Mesendoderm (in vitro differentiated cells): ENCODE measurements around the gene NUSAP1.
A peak's percentile ranks its signal among the peaks of the same experiment; 100 is the strongest.
"Not testable (repeated sequence)": the region's sequence is repeated elsewhere in the genome, so short reads cannot be mapped to it uniquely, and the experiment has no call there.

Experiments
- DNase-seq: peaks from one replicate; pipeline ENCODE4 v3.0.0; 2013
- H2AK5ac ChIP-seq: 2 replicates; pipeline ENCODE4 v1.6.1; 2013; ENCODE audit warnings: low read length, inconsistent platforms
- H2BK120ac ChIP-seq: 2 replicates; pipeline ENCODE4 v1.6.1; 2013; ENCODE audit warnings: low read depth, mild to moderate bottlenecking, low read length, moderate library complexity, mixed read lengths
- H2BK15ac ChIP-seq: replicated peaks from 2 replicates; pipeline ENCODE4 v1.6.1; 2013; ENCODE audit warnings: low read depth, mild to moderate bottlenecking, moderate library complexity
- H2BK5ac ChIP-seq: 2 replicates; pipeline ENCODE4 v1.6.1; 2013; ENCODE audit warnings: low read length, inconsistent platforms
- H3K18ac ChIP-seq: 2 replicates; pipeline ENCODE4 v1.6.1; 2013; ENCODE audit warnings: mild to moderate bottlenecking, low read length, mixed read lengths
- H3K23ac ChIP-seq: one replicate; pipeline ENCODE4 v1.6.1; 2013; ENCODE audit warnings: low read length
- H3K27ac ChIP-seq: 2 replicates; pipeline ENCODE4 v1.5.1; 2013; ENCODE audit warnings: low read depth, mild to moderate bottlenecking, inconsistent platforms, low read length, moderate library complexity
- H3K27me3 ChIP-seq: 2 replicates; pipeline ENCODE4 v1.6.1; 2013; ENCODE audit warnings: low read length, control low read depth, mild to moderate bottlenecking, inconsistent platforms; ENCODE audit not compliant: insufficient read depth, poor library complexity
- H3K36me3 ChIP-seq: 2 replicates; pipeline ENCODE4 v1.6.1; 2013; ENCODE audit warnings: low read length, inconsistent platforms; ENCODE audit not compliant: control insufficient read depth, insufficient read depth
- H3K4ac ChIP-seq: one replicate; pipeline ENCODE4 v1.6.1; 2013; ENCODE audit warnings: low read depth, mild to moderate bottlenecking, low read length, moderate library complexity
- H3K4me1 ChIP-seq: 2 replicates; pipeline ENCODE4 v1.6.1; 2013; ENCODE audit warnings: low read depth, low read length, inconsistent platforms; ENCODE audit not compliant: control insufficient read depth
- H3K4me2 ChIP-seq: 2 replicates; pipeline ENCODE4 v1.6.1; 2013; ENCODE audit warnings: low read length
- H3K4me3 ChIP-seq: 2 replicates; pipeline ENCODE4 v1.5.1; 2013; ENCODE audit warnings: mild to moderate bottlenecking, low read length
- H3K56ac ChIP-seq: one replicate; pipeline ENCODE4 v1.6.1; 2013; ENCODE audit warnings: low read length
- H3K79me1 ChIP-seq: 2 replicates; pipeline ENCODE4 v1.6.1; 2013; ENCODE audit warnings: low read length, inconsistent platforms
- H3K79me2 ChIP-seq: 2 replicates; pipeline ENCODE4 v1.6.1; 2013; ENCODE audit warnings: mild to moderate bottlenecking, low read length; ENCODE audit not compliant: control insufficient read depth, insufficient read depth
- H3K9ac ChIP-seq: 2 replicates; pipeline ENCODE4 v1.6.1; 2013; ENCODE audit warnings: low read length, inconsistent platforms
- H4K5ac ChIP-seq: one replicate; pipeline ENCODE4 v1.6.1; 2013; ENCODE audit warnings: low read length
- H4K8ac ChIP-seq: one replicate; pipeline ENCODE4 v1.6.1; 2013; ENCODE audit warnings: low read depth, mild to moderate bottlenecking, control low read depth, low read length, moderate library complexity
- WGBS: extraction: QIAGEN DNeasy Blood & Tissue Kit; methylation state at CpG from one replicate; pipeline ENCODE4 v1.1.7; 2013; ENCODE audit warnings: low lambda C conversion rate, missing lambda C conversion rate; ENCODE audit not compliant: insufficient coverage; ENCODE audit errors: extremely low coverage; 5-methylcytosine and 5-hydroxymethylcytosine counted together

NUSAP1 gene

DNA sequence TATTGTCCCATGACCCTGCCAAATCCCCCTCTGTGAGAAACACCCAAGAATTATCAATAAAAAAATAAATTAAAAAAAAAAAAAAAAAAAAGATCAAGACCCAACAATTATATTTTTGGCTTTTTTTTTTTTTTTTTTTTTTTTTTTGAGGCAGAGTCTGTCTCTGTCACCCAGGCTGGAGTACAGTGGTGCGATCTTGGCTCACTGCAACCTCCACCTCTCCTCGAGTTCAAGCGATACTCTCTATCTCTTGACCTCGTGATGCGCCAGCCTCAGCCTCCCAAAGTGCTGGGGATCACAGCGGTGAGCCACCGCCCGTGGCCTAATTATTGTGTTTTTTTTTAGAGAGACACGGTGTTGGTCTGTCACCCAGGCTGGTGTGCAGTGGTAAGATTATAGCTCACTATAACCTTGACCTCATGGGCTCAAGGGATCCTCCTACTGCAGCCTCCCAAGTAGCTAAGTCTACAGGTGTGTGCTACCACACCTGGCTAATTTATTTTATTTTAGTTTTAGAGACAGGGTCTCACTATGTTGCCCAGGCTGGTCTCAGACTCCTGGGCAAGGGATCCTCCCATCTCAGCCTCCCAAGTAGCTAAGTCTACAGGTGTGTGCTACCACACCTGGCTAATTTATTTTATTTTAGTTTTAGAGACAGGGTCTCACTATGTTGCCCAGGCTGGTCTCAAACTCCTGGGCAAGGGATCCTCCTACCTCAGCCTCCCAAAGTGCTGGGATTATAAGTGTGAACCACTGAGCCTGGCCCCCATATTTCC is 51.5 kb downstream of the NUSAP1 start:
- DNase-seq, H3K4me1 ChIP-seq, H3K9ac ChIP-seq, H2BK120ac ChIP-seq, H2BK5ac ChIP-seq, H3K4me2 ChIP-seq, H3K23ac ChIP-seq, H3K36me3 ChIP-seq, H3K27me3 ChIP-seq, H2BK15ac ChIP-seq, H3K79me2 ChIP-seq, H3K4me3 ChIP-seq, H4K5ac ChIP-seq, H3K56ac ChIP-seq, H3K27ac ChIP-seq, H3K4ac ChIP-seq, H2AK5ac ChIP-seq, H3K79me1 ChIP-seq, H3K18ac ChIP-seq, H4K8ac ChIP-seq: not testable (repeated sequence)
- WGBS, result no CpG with 5 or more reads among the region's 9 CpGs

DNA sequence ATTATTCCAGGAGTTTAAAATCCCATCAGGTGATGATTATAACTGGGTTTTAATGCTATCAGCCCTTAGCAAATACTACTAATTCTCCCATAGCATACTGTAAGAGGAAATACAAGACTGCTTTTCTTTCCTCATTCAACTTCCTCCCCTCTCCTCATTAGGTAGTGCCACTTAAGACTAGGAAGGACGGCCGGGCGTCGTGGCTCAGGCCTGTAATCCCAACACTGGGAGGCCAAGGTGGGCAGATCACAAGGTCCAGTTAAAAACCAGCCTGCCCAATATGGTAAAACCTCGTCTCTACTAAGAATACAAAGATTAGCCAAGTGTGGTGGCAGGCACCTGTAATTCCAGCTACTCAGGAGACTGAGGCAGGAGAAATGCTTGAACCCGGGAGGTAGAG is 55.0 kb downstream of the NUSAP1 start:
- no peaks in the 10 kb centered on the region for H3K27me3 ChIP-seq
- no peak overlapping the region for H4K5ac ChIP-seq
- no peak overlapping the region for H3K4ac ChIP-seq
- H3K4me3 ChIP-seq, result no peak overlapping the region
- no peak overlapping the region for H2BK5ac ChIP-seq
- WGBS, result no CpG with 5 or more reads among the region's 6 CpGs
- H2BK15ac ChIP-seq, result no peak overlapping the region
- no peaks in the 10 kb centered on the region for H3K36me3 ChIP-seq
- H3K9ac ChIP-seq, result no peak overlapping the region
- no peak overlapping the region for H2AK5ac ChIP-seq
- H3K27ac ChIP-seq, result no peak overlapping the region
- no peaks in the 10 kb centered on the region for H3K79me2 ChIP-seq
- no peak overlapping the region for H3K23ac ChIP-seq
- no peak overlapping the region for H3K4me2 ChIP-seq
- no peak for DNase-seq
- H4K8ac ChIP-seq, result no peak overlapping the region
- no peak overlapping the region for H3K56ac ChIP-seq
- H2BK120ac ChIP-seq, result no peak overlapping the region
- no peaks in the 10 kb centered on the region for H3K79me1 ChIP-seq
- no peak overlapping the region for H3K18ac ChIP-seq
- H3K4me1 ChIP-seq, result no peaks in the 10 kb centered on the region

DNA sequence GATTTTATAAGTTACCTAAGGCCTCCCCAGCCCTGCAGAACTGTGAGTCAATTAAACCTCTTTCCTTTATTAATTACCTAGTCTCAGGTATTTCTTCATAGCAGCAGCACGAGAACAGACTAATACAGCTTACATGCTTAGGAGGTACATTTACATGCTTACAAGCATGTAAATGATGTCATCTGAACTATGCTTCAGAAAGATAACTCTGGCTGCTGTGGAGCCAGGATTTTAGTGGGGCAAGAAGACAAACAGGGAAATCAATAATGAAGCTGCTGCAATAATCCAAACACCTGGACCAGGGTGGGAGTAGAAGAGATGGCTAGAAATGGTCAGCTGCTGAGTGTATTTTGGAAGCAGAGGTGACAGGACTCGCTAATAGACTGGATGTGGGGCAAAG is 60.0 kb downstream of the NUSAP1 start:
- Histone ChIP-seq H3K36me3 (no peaks in the 10 kb centered on the region), H3K9ac (no peak overlapping the region), H2BK15ac (no peak overlapping the region), H2BK5ac (no peak overlapping the region), H3K18ac (no peak overlapping the region), H2BK120ac (no peak overlapping the region), H3K4ac (no peak overlapping the region), H4K5ac (no peak overlapping the region), H2AK5ac (no peak overlapping the region), H3K4me2 (no peak overlapping the region), H3K4me1 (no peaks in the 10 kb centered on the region), H3K23ac (no peak overlapping the region), H3K79me2 (no peaks in the 10 kb centered on the region), H4K8ac (no peak overlapping the region), H3K4me3 (no peak overlapping the region), H3K56ac (no peak overlapping the region), H3K27me3 (no peaks in the 10 kb centered on the region), H3K79me1 (no peaks in the 10 kb centered on the region), H3K27ac (no peak overlapping the region)
- no peak for DNase-seq
- WGBS, result no CpG with 5 or more reads among the region's 2 CpGs

DNA sequence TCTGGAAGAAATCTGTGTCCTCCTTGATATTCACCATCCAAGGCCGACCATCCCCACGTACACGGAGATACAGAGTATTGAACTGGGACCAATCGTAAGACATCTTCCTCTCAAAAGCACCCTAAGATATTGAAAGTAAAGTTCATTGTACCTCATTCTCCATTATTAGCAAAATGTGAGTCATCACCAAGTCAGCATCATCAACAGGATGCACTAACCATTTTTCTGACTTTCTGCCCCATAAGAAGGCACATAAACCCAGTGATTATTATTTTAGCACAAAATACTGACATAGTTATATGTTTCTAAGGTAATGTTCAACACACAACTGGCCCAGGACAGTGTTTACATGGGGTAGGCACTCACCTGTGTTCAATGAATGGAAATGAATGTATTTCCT is 62.2 kb downstream of the NUSAP1 start:
- Histone ChIP-seq H2BK15ac (no peak overlapping the region), H2BK5ac (no peak overlapping the region), H3K4ac (no peak overlapping the region), H3K18ac (no peak overlapping the region), H3K4me3 (no peak overlapping the region), H3K27ac (no peak overlapping the region), H4K8ac (no peak overlapping the region), H2AK5ac (no peak overlapping the region), H2BK120ac (no peak overlapping the region), H3K4me2 (no peak overlapping the region), H3K27me3 (no peaks in the 10 kb centered on the region), H3K36me3 (no peaks in the 10 kb centered on the region), H3K79me2 (no peaks in the 10 kb centered on the region), H3K79me1 (no peaks in the 10 kb centered on the region), H3K56ac (no peak overlapping the region), H3K23ac (no peak overlapping the region), H3K4me1 (no peaks in the 10 kb centered on the region), H3K9ac (no peak overlapping the region), H4K5ac (no peak overlapping the region)
- WGBS, result no CpG with 5 or more reads among the region's 4 CpGs
- no peak for DNase-seq

DNA sequence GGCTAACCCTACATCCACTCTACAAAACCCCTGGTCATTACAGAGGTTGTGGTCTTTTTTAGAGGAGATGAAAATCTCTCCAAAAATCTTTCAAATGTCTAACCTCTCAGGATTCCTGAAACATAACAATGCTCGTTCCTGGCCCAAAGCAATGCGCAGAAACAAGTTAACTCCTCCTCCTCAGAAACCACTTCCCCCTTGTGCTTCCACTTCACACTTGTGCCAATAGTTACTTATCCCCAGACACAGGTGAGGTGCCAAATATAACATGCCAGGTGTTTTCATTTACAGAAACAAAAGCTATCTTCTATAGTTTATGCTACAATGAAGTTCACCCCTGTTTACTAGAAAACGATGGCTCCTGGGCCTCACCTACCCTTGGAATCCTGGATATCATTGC is 63.4 kb downstream of the NUSAP1 start:
- no peak overlapping the region for H3K4me3 ChIP-seq
- no peak overlapping the region for H3K27ac ChIP-seq
- H3K79me2 ChIP-seq, result no peaks in the 10 kb centered on the region
- H3K36me3 ChIP-seq, result no peaks in the 10 kb centered on the region
- no peak overlapping the region for H4K8ac ChIP-seq
- no peak overlapping the region for H3K9ac ChIP-seq
- H3K4me2 ChIP-seq, result no peak overlapping the region
- no peak for DNase-seq
- H3K18ac ChIP-seq, result no peak overlapping the region
- H3K4me1 ChIP-seq, result no peaks in the 10 kb centered on the region
- H2AK5ac ChIP-seq, result no peak overlapping the region
- no peak overlapping the region for H2BK15ac ChIP-seq
- no CpG with 5 or more reads among the region's 3 CpGs for WGBS
- no peak overlapping the region for H3K23ac ChIP-seq
- H2BK120ac ChIP-seq, result no peak overlapping the region
- H3K79me1 ChIP-seq, result no peaks in the 10 kb centered on the region
- H4K5ac ChIP-seq, result no peak overlapping the region
- no peak overlapping the region for H3K4ac ChIP-seq
- no peaks in the 10 kb centered on the region for H3K27me3 ChIP-seq
- H3K56ac ChIP-seq, result no peak overlapping the region
- H2BK5ac ChIP-seq, result no peak overlapping the region

DNA sequence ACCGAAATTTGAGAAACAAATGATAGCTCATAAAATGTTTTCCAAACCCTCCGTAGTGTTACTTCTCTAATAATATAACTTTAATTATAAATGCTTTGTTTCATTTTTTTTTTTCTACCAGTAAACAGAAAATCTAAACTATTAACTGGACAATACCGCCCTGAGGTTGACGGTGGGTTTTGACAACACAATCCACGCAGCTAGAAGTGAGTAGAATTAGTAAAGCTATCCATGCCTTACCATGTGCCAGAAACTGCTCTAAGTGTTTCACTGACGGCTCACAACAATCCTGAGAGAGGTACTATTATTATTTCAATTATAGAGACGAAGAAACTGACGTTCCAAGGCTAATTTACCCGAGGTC is 69.2 kb downstream of the NUSAP1 start:
- 100% methylated on average over 1 of the region's 9 CpGs for WGBS
- H2BK120ac ChIP-seq, result no peak overlapping the region
- H3K18ac ChIP-seq, result peak overlapping the region; percentile 71
- H3K79me1 ChIP-seq, result no peaks in the 10 kb centered on the region
- DNase-seq, result no peak
- H2BK15ac ChIP-seq, result no peak overlapping the region
- no peak overlapping the region for H3K27ac ChIP-seq
- no peaks in the 10 kb centered on the region for H3K4me1 ChIP-seq
- H4K8ac ChIP-seq, result no peak overlapping the region
- H3K27me3 ChIP-seq, result no peaks in the 10 kb centered on the region
- peak overlapping the region; percentile 91 for H3K9ac ChIP-seq
- H3K56ac ChIP-seq, result peak overlapping the region; percentile 97
- H4K5ac ChIP-seq, result peak overlapping the region; percentile 15
- no peaks in the 10 kb centered on the region for H3K36me3 ChIP-seq
- no peak overlapping the region for H2AK5ac ChIP-seq
- H2BK5ac ChIP-seq, result no peak overlapping the region
- peak overlapping the region; percentile 79 for H3K4me2 ChIP-seq
- no peaks in the 10 kb centered on the region for H3K79me2 ChIP-seq
- peak overlapping the region; percentile 88 for H3K4me3 ChIP-seq
- H3K4ac ChIP-seq, result no peak overlapping the region
- H3K23ac ChIP-seq, result no peak overlapping the region
